ENCODE measurements around the gene UBR4. TPM values are rescaled to one million over a fixed set of nuclear protein-coding genes. Genes with fewer than 3 reads are reported as not detected.

The UBR4 gene
- total and polyA plus RNA-seq, 10 of the 15 experiments (the other 5 are each of a cell fraction or from before 2014, with no cell fraction given): 34.2 to 124 (median 56.2) TPM

GRCh38 chr1:19096036-19096833 is 113.8 kb downstream of the UBR4 start:
- intact Hi-C loops (cut with micrococcal nuclease; ENCODE audit: unreplicated experiment): no loop called here
- BruUV-seq (replicated peaks): no TSS peak
- WGBS (ENCODE audit: insufficient coverage, insufficient replicate concordance, low lambda C conversion rate, missing lambda C conversion rate): 90% methylated on average over 7 of the region's 7 CpGs
- ATAC-seq: 0 out of 3 replicates have a peak, but pooled peaks have one; percentile 25
- Histone ChIP-seq H3K27ac (ENCODE audit: control insufficient read depth, insufficient read depth) (no peak overlapping the region), H4K20me1 (ENCODE audit: control insufficient read depth, insufficient read depth) (no peaks in the 10 kb centered on the region), H3K4me2 (ENCODE audit: control insufficient read depth, insufficient read depth) (no peak overlapping the region), H3K27me3 (replicated peaks in 1 of 2; ENCODE audit: control insufficient read depth in 2 of 2, insufficient read depth in 2 of 2, low read length in 1 of 2) (no peaks in the 10 kb centered on the region), H3K9me3 (replicated peaks; ENCODE audit: control insufficient read depth, insufficient read depth, low read length) (no peaks in the 10 kb centered on the region), H3K36me3 (ENCODE audit: control insufficient read depth in 2 of 2, insufficient read depth in 2 of 2, low read length in 1 of 2) (peaks cover 35 to 64% of the 10 kb centered on the region in 2 experiments), H2AFZ (ENCODE audit: control insufficient read depth, low read depth, low read length) (no peak overlapping the region), H3K9ac (ENCODE audit: control insufficient read depth, insufficient read depth, low read length) (no peak overlapping the region), H3K4me1 (ENCODE audit: control insufficient read depth, insufficient read depth, low read length) (no peaks in the 10 kb centered on the region), H3K4me3 (no peak overlapping the region), H3K79me2 (ENCODE audit: control insufficient read depth, insufficient read depth, low read length) (no peaks in the 10 kb centered on the region)
- CTCF ChIA-PET: interaction anchor here (1.0 to 2.9 kb wide), 5 partner anchors 9 to 212 kb away, joined by 3 to 17 read pairs (median 4); no protein-coding TSS in a partner anchor
- no peak for DNase-seq (ENCODE audit: low read depth, low spot score)
- FAIRE-seq: no peak
- SMC1A ChIA-PET (ENCODE audit: uncharacterized antibody, unreplicated experiment): interaction anchor here (0.8 to 1.2 kb wide), 4 partner anchors 8 to 189 kb away, joined by 3 to 4 read pairs (median 4); no protein-coding TSS in a partner anchor
- RAD21 ChIA-PET (ENCODE audit: unreplicated experiment): interaction anchor here (1.2 to 2.1 kb wide), 3 partner anchors 9 to 212 kb away, joined by 5 to 6 read pairs (median 6); no protein-coding TSS in a partner anchor
- in situ Hi-C loops (cut with MboI): loop anchor here (5.0 kb wide), 1 partner anchor 189 kb away; no protein-coding TSS in a partner anchor
- TF ChIP-seq RAD21 (IDR thresholded peaks at IDR 0.05; ENCODE audit: insufficient read depth, low read depth, low read length): peak; percentile 25; the same call in 1 of the 2 replicates
- peak in 2 of 3 experiments; percentile 33 to 35; a peak in 2 of 6 replicates for TF ChIP-seq CTCF (IDR thresholded peaks at IDR 0.05 in 2 of 3, conservative IDR thresholded peaks at IDR 0.05 in 1 of 3; ENCODE audit: control insufficient read depth in 2 of 3, extremely low read depth in 1 of 3, insufficient read depth in 1 of 3, low read depth in 3 of 3, low read length in 3 of 3)
- no peak for TF ChIP-seq MAX (IDR thresholded peaks at IDR 0.05; ENCODE audit: low read depth, low read length)
- POLR2A ChIA-PET: no interaction called here

All from GM12878 (cell line).